HS-27A (cell line): ENCODE results near the gene TOMM5.

Experiments
- DNase-seq: peaks from one replicate; pipeline ENCODE4 v3.0.0-alpha.2; 2012; ENCODE audit warnings: low read depth, missing footprints

Gene TOMM5

DNA sequence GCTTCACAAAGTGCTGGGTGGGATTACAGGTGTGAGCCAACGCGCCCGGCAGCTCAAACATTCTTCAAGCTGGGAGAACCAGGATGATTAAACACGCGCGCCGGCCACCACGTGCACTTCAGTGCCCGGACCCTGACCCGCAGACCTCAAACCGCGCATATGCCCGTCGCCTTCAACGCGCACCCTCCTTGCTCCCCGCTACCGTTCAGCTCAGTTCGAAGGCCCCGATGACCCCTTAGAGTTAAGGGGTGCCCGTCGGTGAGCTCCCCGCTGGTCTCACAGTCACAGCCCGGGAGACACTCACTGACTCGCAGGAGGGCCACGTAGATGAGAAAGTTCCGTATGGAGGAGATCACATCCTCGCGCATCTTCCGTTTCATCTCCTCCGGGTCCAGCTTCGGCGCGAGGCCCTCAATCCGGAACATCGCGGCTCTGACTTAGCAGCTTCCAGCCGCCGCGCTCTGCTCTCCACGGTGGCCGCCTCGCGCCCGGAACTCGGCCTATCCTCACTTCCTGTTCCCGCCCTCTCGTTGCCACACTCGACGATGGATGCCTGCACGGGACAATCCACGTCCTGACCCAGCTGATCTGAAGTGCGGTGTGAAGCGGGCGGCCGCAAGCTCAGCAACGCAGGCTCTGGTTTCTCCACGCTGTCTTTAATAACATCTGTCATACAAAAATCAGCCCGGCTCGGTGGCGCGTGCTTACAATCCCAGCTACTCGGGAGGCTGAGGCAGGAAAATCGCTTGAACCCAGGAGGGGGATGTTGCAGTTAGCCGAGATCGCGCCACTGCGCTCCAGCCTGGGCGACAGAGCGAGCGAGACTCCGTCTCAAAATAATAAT is at the start of gene TOMM5:
TSS of gene TOMM5 (minus strand) at position 490 of the 844 bp plus-strand sequence. CDS start at position 425, 65 bp downstream.
- peak; percentile 88 for DNase-seq

DNA sequence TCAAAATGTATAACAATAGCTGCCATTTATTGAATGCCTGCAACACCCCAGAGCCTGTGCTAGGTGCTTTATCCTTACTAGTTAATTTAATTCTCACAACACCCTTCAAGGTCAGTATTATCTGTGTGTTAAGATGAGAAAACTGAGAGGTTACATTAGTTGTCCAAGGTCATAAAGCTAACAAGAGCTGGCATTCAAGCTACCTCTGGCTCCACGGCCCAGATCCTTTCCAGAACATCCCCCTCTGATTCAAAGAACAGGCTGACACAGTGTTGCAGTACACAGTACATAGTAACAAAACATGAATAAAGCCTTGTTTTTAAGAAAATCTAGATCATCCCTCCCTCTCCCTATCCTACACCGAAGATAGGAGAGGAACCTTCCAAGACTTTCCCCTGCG is 48.9 kb upstream of the TOMM5 start:
- DNase-seq, result no peak

DNA sequence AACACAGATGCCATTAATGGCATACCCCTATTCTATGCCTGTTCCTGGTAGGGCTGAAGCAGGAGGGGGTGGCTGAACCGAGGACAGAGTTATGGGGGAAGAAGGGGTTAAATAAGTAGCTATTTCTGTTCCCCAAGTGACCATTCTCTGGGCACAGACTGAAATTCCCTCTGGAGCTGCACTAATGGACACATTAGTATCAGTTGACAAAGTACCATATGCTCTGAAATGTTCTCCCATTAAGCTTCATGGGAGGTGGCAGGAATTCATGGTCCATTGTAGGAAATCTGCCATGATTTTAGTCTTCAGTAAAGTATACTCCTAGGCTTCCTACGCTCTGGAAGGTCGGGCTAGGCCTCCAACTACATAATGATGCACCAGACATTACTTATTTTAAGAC is 47.8 kb upstream of the TOMM5 start:
- DNase-seq, result no peak

DNA sequence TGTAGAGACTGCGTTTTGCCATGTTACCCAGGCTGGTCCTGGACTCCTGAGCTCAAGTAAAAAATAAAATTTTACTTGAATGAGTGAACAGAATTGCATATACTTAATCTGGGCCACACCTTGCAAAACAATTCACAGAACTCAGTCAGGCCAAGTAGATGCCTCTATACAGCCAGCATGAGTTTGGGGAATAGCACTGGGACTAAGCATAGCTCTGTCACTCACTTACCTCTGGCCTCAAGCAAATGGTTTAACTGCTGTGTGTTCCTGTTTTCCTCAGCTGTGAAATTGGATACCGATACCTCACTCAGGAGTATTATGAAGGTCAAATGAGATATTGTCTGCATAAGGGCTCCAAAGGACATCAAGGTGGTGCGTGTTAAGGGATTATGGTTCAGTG is 47.4 kb upstream of the TOMM5 start:
- DNase-seq, result no peak

DNA sequence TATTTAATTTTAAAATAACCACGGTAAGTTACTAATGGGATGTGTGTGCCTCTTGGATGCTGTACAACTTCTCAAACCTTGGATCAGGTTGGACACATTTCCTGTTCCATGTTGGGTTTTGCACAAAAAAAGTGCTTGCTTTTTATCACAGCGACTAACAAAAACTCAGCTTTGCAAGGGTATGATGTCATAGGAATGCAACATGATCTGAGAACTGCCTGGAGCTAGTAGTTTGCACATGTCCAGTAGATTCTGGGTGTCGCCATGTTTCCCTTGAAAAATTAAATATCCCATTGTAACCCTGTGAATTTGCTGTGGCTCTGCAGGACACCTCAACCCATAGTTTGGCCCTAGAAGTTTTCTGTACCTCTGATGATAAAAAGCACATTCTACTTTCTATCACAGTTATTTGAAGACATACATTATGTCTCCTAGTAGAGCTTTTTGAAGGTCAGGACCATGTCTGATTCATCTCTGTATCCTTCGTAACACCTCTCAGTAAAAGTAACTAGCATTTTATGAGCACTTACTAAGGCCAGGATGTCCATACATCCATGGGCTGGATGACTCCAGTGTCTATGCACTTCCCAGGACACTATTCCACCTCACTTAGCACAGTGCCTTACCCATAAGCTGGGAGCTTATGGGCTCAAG is 46.8 kb upstream of the TOMM5 start:
- no peak for DNase-seq

- DNase-seq, result no peak
Measured at GRCh38 chr9:37636511-37637448, 44.4 kb upstream of the TOMM5 start.

GRCh38 chr9:37635808-37636207 is 43.4 kb upstream of the TOMM5 start:
- no peak for DNase-seq

GRCh38 chr9:37632479-37632878 is 40.1 kb upstream of the TOMM5 start:
- DNase-seq, result no peak

DNA sequence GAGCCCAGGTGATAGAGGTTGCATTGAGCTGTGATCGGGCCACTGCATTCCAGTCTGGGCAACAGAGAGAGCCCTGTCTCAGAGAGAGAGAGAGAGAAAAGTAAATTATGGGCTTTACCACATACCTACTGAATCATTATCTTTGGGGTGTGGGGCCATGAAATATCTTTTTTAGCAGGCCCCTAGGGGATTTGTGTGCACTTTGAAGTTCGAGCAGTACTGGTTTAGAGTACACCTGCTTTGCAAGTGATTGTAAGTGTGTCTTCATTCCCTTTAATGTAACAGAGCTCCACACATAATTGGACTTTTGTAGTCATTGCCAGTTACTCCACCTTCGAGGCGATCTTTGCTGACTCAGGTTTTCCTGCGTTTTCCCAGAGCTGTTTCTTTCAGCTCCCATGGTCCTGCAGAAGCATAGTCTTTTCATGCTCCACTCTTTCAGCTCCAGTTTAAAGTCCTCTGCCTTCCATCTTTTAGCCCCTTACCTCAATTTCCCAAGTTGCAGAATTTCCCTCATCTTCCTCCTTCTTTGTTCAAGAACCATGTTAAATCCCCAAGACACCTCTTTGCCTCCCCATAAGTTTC is 34.4 kb upstream of the TOMM5 start:
- no peak for DNase-seq

- no peak for DNase-seq
Measured at GRCh38 chr9:37625758-37626147, 33.4 kb upstream of the TOMM5 start.

- no peak for DNase-seq
Measured at GRCh38 chr9:37625036-37625757, 32.8 kb upstream of the TOMM5 start.

GRCh38 chr9:37624073-37624472 is 31.7 kb upstream of the TOMM5 start:
- no peak for DNase-seq

- no peak for DNase-seq
Measured at GRCh38 chr9:37623267-37623666, 30.9 kb upstream of the TOMM5 start.

GRCh38 chr9:37622462-37622861 is 30.1 kb upstream of the TOMM5 start:
- DNase-seq, result no peak

- no peak for DNase-seq
Measured at GRCh38 chr9:37621273-37622121, 29.1 kb upstream of the TOMM5 start.

- DNase-seq, result no peak
Measured at GRCh38 chr9:37620396-37620795, 28.0 kb upstream of the TOMM5 start.

- DNase-seq, result no peak
Measured at GRCh38 chr9:37619806-37620205, 27.4 kb upstream of the TOMM5 start.

DNA sequence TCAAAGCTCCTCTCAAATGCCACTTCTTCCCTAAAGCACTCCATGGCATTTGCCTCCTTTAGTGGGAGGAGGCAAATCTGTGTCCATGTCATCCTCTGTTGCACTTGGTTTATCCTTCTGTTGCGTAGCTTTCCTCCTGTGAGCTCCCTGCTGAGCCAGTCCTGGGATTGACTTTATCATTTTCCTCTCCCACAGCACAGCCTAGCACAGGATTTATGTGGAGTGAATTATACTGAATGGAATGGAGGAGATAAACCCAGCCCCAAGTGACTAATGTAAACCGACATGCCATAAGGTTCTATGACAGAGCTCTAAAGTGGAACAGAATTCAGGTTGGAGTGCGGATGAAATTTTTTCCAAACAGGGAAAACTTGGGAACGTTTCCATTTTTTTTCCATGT is 26.4 kb upstream of the TOMM5 start:
- DNase-seq, result peak; percentile 53

GRCh38 chr9:37617832-37618231 is 25.4 kb upstream of the TOMM5 start:
- peak; percentile 36 for DNase-seq

DNA sequence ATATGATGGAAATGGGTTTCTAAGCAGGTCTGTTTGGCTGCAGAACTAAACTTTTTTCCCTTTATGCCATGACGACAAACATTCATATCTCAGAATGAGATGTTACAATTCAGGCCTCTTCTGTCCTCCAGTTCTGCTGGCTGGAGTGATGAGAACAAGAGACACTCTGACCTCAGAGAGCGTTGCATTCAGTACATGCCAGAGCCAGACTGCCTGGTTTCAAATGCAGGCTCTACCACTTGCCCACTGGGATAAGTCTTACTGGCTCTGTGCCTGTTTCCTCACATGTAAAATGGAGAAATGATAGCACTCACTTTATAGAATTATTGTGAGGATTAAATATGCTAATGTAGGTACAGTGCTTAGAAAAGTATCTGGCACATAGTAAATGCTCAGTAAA is 24.8 kb upstream of the TOMM5 start:
- DNase-seq, result no peak
